ENCODE data around the gene TMEM220.

The TMEM220 gene

DNA sequence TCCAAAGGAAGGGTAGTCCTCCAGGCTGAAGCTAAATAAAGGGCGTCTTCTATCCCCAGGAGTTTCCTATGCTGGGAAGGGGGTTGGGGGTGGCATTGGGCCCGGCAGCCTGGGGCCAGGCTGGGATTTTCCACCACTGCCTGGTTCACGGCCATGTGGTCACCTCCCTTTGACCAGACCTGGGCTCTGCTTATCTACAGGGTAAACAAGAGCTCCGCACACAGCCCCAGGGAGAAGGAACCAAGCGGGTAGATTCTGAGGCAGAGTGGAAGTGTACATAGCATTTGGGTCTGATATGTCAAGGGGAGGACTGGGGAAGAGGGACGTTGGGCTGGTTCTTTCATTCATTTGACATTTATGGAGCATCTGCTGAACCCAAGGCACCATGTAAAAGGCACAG lies 27.2 kb upstream of the TMEM220 start:
- no peak for TF ChIP-seq CTCF (IDR thresholded peaks at IDR 0.05; ENCODE audit: control extremely low read depth, extremely low read depth, low read depth, missing control alignments)
- CTCF ChIA-PET: interaction anchor here (0.7 to 2.1 kb wide), 2 partner anchors 10 kb away, joined by 3 to 8 read pairs; no protein-coding TSS in a partner anchor
- POLR2A ChIA-PET: no interaction called here
- DNase-seq (ENCODE audit: extremely low spot score): no peak

DNA sequence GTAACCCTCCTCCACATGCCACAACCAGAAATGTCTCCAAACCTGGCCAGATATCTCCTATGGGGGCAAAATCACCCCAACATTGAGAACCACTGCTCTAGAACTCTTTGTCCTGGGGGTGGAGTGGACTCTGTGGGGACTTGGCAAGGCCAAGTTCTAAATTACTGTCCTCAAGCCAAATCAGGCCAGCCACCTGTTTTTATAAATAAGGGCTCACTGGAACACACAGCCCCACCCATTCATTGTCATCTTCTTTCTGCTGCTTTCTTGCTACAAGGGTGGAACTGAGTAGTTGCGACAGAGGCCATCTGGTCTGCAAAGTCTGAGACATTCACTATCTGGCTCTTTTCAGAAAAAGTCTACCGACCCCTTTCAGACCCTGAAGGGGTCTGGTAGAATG lies 26.8 kb upstream of the TMEM220 start:
- CTCF ChIA-PET: interaction anchor here (0.7 to 2.1 kb wide), 2 partner anchors 9 to 11 kb away, joined by 3 to 8 read pairs; no protein-coding TSS in a partner anchor
- no peak for TF ChIP-seq CTCF (IDR thresholded peaks at IDR 0.05; ENCODE audit: control extremely low read depth, extremely low read depth, low read depth, missing control alignments)

GRCh38 chr17:10756185-10756584 lies 26.4 kb upstream of the TMEM220 start:
- CTCF ChIA-PET: interaction anchor here (2.1 kb wide), 1 partner anchor 9 kb away, joined by 8 read pairs; no protein-coding TSS in a partner anchor

More for the DNA sequence above, 26.8 kb upstream of the TMEM220 start:
- POLR2A ChIA-PET: no interaction called here
- DNase-seq (ENCODE audit: extremely low spot score): no peak

GRCh38 chr17:10755592-10756127 lies 25.8 kb upstream of the TMEM220 start:
- POLR2A ChIA-PET: no interaction called here
- no peak for TF ChIP-seq CTCF (IDR thresholded peaks at IDR 0.05; ENCODE audit: control extremely low read depth, extremely low read depth, low read depth, missing control alignments)
- no peak for DNase-seq (ENCODE audit: extremely low spot score)
- CTCF ChIA-PET: interaction anchor here (1.9 kb wide), 1 partner anchor 19 kb away, joined by 5 read pairs; no protein-coding TSS in a partner anchor

More at GRCh38 chr17:10756185-10756584, 26.4 kb upstream of the TMEM220 start:
- DNase-seq (ENCODE audit: extremely low spot score): no peak
- no peak for TF ChIP-seq CTCF (IDR thresholded peaks at IDR 0.05; ENCODE audit: control extremely low read depth, extremely low read depth, low read depth, missing control alignments)
- POLR2A ChIA-PET: no interaction called here

DNA sequence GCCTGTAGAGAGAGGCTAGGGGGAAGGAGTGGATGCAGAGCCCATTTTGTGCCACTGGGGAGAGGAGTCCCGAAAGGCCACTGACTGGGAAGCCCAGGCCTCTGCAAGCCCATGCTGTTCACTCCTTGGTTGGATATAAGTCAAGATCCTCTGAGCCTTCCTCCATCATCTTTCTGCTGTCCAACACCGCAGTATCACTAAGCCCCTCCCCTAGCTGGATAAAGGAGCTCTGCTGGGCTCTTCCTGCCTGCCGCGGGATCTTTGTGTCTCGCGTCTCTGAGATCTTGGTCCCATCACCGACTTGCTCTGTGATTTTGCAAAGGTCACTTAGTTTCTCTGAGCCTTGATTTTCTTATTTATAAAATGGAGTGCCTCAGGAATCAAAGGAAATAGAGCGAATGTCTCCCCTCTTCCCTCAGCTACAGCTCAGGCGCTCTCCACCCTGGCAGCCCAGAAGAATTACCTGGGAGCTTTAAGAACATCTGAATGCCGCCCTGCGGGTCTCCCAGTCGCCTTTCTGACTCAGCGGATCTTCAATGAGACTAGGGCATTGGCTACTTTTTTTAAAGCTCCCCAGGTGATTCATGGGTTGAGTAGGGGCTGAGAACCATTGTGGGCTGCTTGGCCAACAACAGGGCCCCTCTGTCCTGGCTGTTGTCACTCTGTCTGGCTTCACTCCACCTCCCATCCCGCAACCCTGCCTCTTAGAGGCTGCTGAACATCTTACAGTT lies 25.2 kb upstream of the TMEM220 start:
- TF ChIP-seq CTCF (IDR thresholded peaks at IDR 0.05; ENCODE audit: control extremely low read depth, extremely low read depth, low read depth, missing control alignments): no peak
- POLR2A ChIA-PET: no interaction called here
- CTCF ChIA-PET: interaction anchor here (1.9 kb wide), 1 partner anchor 18 kb away, joined by 5 read pairs; no protein-coding TSS in a partner anchor
- no peak for DNase-seq (ENCODE audit: extremely low spot score)

- CTCF ChIA-PET: interaction anchor here (1.9 kb wide), 1 partner anchor 17 kb away, joined by 5 read pairs; no protein-coding TSS in a partner anchor
- peak; percentile 32 for DNase-seq (ENCODE audit: extremely low spot score)
- POLR2A ChIA-PET: no interaction called here
- TF ChIP-seq CTCF (IDR thresholded peaks at IDR 0.05; ENCODE audit: control extremely low read depth, extremely low read depth, low read depth, missing control alignments): peak; percentile 38
These were observed 24.3 kb upstream of the TMEM220 start for GRCh38 chr17:10754109-10754508.

All from GM10248 (cell line).